NB4 (cell line): ENCODE data around the gene DNAAF5.

Experiments used
- DNase-seq: peaks from one replicate; pipeline ENCODE4 v3.0.0; 2010; ENCODE audit warnings: low read depth
- H3K4me3 ChIP-seq: one replicate; pipeline ENCODE4 v1.5.1; 2011; ENCODE audit warnings: mild to moderate bottlenecking, low read depth, low read length, moderate library complexity
- MYC ChIP-seq: IDR thresholded peaks from 2 replicates; pipeline ENCODE4 v1.6.1; 2011; ENCODE audit warnings: low read depth, low read length
- POLR2A ChIP-seq: IDR thresholded peaks from 2 replicates; pipeline ENCODE4 v1.6.1; 2011; ENCODE audit warnings: mild to moderate bottlenecking; ENCODE audit not compliant: insufficient read length; ENCODE audit errors: extremely low read depth
- TF ChIP-seq, protein P1 (sequence below): IDR thresholded peaks from one replicate; pipeline ENCODE4 v1.5.1; 2012; ENCODE audit warnings: low read depth, low read length
- TF ChIP-seq, protein P2 (sequence below): IDR thresholded peaks from 2 replicates; pipeline ENCODE4 v1.6.1; 2011; ENCODE audit warnings: low read depth, low read length

The DNAAF5 gene

DNA sequence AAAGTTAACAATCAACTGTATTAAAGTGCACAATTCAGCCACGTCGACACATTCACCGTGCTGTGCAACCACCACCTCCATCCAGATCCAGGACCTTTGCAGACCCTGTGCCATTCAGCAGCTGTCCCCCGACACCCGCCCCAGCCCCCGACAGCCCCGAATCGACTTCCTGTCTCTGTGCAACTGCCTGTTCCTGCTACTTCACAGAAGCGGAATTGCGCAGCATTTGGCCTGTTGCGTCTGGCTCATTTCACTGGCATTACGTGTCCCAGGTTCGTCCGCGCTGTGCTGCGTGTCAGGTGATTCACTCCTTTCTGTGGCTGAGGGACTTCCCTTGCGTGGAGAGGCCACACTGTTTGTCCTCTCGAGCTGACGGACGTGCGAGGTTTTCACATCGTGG lies 33.2 kb upstream of the DNAAF5 start:
- no peak overlapping the region for H3K4me3 ChIP-seq
- no peak for DNase-seq
- TF ChIP-seq POLR2A (no peak), MYC (no peak)
- TF ChIP-seq, protein P1, sequence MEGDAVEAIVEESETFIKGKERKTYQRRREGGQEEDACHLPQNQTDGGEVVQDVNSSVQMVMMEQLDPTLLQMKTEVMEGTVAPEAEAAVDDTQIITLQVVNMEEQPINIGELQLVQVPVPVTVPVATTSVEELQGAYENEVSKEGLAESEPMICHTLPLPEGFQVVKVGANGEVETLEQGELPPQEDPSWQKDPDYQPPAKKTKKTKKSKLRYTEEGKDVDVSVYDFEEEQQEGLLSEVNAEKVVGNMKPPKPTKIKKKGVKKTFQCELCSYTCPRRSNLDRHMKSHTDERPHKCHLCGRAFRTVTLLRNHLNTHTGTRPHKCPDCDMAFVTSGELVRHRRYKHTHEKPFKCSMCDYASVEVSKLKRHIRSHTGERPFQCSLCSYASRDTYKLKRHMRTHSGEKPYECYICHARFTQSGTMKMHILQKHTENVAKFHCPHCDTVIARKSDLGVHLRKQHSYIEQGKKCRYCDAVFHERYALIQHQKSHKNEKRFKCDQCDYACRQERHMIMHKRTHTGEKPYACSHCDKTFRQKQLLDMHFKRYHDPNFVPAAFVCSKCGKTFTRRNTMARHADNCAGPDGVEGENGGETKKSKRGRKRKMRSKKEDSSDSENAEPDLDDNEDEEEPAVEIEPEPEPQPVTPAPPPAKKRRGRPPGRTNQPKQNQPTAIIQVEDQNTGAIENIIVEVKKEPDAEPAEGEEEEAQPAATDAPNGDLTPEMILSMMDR, result no peak
- TF ChIP-seq, protein P2, sequence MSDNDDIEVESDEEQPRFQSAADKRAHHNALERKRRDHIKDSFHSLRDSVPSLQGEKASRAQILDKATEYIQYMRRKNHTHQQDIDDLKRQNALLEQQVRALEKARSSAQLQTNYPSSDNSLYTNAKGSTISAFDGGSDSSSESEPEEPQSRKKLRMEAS, result no peak

DNA sequence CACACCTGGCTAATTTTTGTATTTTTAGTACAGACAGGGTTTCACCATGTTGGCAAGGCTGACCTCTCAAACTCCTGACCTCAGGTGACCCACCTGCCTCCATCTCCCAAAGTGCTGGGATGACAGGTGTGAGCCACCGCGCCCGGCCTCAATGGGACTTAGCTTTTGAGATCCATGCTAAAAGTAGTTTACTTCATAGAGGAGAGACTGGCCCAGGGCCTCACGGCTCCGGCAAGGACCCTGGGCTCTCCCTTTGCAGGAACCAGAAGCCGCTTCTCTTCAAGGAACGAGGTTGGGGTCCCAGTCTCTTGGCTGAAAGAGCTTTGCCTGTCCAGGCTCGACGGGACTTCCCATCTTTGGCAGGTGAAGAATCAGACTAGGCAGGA lies 30.1 kb upstream of the DNAAF5 start:
- no peak overlapping the region for H3K4me3 ChIP-seq
- DNase-seq, result no peak
- TF ChIP-seq MYC, result no peak
- TF ChIP-seq, protein P2, result no peak
- TF ChIP-seq, protein P1, result no peak
- TF ChIP-seq POLR2A, result no peak

DNA sequence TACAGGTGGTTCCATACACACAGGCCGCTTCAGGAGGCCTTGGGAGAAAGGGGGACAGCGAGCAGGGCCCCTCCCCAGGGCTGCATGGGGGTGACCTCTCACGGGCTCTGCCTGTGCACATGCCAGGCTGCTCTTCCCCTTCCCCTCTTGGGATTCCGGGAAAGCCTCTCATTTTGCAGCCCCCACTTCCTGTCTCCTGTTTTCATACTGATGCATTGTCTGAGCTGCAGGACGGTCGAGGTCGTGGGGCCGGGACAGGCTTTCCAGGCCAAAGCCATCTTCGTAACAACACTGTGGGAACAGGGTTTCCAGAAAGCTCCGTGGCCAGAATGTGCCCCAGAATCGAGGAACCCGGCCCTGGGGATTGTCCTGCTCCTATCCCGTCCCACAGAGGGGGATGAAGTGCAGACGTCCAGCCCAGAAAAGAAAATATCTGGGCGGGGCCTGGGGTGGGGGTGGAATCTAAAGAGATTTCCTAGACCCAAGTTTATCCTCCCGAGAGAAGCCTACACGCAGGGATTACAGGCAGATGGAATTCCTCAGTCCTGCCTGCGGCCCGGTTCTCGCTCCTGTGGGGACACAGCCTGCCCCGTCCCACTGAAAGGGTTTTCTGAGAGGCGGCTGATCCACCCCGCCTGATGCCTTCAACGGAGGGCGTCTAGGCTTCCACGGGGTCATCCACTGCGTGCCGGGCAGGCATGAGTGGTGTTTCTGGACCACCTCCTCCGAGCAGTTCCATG lies 29.5 kb upstream of the DNAAF5 start:
- H3K4me3 ChIP-seq, result no peak overlapping the region
- DNase-seq, result no peak
- no peak for TF ChIP-seq POLR2A
- TF ChIP-seq, protein P1, result no peak
- TF ChIP-seq, protein P2, result no peak
- no peak for TF ChIP-seq MYC

DNA sequence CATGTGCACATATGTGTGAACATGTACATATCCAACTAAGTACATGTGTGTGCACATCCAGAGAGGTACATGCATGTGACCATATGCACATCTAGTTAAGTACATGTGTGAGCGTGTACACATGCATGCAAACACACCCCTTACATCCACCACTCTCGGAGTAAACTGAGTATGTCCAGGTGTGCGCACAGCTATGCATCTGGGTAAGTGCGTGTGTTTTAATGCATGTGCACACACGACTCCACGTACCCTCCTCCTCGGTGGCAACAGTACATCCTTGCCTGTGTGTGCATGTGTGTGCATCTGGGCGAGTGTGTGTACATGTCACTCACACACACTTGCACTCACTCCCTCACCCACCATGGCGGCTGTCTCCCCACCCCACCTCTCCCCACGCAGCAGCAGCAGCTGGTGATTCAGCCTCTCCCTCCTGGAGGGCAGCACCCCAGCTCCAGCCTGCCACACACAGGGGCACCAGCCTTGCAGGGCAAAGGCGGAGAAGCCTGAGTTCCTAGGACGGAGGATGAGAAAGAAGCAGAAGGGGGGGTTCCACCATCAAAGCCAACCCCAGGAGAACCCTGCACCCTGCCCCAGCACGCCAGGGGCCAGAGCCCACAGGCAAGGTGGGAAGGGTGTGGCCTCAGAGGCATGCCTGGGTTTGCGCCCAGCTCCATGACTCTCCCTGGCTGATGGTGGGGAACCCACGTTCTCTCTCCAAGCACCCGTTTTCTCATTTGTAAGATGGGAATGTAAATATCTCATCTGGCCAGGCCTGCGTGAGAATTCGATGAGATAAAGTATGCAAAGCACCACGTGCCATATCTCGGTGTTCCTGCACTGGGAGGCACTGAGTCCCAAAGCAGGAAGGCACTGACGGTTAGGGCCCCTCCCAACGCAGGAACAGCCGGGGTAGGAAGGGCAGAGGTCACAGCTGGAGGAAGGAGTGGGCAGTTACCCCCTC lies 27.7 kb upstream of the DNAAF5 start:
- DNase-seq, result no peak
- TF ChIP-seq, protein P2, result no peak
- TF ChIP-seq MYC (no peak), POLR2A (no peak)
- TF ChIP-seq, protein P1, result no peak
- H3K4me3 ChIP-seq, result no peak overlapping the region

DNA sequence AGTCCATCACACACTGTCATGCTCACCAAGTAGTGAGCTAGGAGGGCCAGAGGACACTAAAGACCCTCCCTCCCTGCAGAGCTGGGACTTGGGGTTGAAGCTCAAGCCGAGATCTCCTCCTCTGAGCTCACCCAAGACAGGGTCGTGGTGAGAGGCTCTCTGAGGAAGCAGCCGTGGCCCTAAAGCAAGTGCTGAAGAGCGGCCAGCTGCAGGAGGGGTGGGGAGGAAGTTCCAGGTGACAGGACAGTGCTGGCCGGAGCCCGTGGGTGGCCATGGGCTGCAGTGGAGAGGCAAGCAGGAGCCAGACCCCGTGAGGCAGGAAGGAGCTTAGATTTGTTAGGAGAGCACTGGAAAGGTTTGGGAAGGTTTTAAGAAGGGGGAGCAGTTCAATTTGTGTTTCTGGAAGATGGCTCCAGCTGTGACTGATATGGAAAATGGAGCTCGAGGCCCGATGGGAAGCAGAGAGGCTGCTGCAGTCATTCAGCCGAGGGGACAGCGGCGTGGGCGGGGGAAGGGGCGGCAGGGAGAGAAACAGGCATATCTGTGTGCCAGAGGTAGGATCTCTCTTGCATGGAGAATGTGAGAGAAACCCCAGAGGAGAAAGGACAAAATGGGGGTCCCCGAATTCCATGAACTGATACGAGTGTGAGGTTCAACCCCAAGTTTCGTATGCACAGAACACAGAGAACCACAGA lies 26.9 kb upstream of the DNAAF5 start:
- DNase-seq, result no peak
- no peak for TF ChIP-seq POLR2A
- TF ChIP-seq, protein P1, result no peak
- no peak for TF ChIP-seq MYC
- TF ChIP-seq, protein P2, result no peak
- no peak overlapping the region for H3K4me3 ChIP-seq
